NCI-H2227 (cell line): ENCODE data around the gene PRKCZ.

ENCODE experiments used
- DNase-seq: peaks from one replicate; lab custom pipeline; 2025; ENCODE audit not compliant: unreplicated experiment; lab: John Stamatoyannopoulos, UW

PRKCZ gene

DNA sequence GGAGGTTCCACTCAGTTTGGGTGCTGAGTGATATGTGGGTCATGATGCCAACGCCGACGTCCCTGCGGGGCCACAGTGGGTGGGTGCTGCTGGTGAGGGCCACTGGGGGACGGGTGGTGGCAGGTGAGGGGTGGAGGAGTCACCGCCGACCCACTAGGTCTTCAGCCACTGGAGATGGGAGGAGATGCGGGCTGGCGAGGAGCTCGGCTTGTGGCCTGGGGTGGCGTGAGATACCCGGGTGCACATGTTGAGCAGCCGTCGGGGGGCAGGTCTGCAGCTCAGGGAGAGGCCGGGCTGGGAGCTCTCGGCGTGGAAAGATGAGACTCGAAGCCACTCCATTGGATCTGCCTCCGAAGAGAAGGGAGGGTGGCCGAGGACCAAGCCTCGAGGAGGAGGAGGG, 103.8 kb downstream of the PRKCZ start:
- DNase-seq, result no peak

DNA sequence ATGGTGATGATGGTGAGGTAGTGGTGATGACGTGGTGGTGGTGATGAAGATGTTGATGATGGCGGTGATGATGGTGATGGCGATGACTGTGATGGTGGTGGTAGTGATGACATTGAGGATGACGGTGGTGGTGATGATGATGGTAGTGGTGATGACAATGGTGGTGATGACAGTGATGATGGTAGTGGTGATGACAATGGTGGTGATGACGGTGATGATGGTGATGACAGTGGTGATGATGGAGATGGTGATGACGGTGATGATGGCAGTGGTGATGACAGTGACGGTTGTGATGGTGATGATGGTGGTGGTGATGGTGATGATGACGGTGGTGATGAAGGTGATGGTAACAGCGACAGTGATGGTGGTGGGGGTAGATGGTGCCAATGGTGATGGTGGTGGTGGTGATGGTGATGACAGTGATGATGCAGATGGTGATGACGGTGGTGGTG, 105.0 kb downstream of the PRKCZ start:
- no peak for DNase-seq

DNA sequence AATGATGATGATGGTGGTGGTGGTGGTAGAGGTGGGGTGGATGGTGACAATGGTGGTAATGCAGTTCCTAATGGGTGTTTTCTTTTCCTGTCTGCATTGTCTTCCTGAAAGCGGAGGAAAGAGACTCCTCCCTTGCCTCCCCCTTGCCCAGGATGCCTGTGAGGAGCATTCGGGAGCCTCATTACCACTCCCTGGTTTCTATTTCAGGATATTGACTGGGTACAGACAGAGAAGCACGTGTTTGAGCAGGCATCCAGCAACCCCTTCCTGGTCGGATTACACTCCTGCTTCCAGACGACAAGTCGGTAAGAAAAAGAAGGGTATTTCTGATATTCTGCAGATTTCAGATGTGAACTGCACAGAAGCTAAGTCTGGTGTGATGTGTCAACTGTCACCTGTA, 105.6 kb downstream of the PRKCZ start:
- DNase-seq, result no peak

DNA sequence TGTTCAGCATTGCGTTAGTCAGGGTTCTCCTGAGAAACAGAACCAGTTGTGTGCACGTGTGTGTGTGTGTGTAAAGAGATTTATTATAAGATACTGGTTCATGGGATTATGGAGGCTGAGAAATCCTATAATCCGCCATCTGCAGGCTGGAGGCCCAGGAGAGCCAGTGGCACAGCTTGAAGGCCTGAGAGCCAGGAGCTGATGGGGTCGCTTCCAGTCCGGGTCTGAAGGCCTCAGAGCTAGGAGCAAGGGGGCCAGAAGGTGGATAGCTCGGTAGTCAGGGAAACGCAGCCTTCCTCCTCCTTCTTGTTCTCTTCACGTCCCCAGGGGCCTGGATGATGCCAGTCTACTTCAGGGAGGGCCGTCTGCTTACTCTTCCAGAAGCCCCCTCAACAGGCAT, 106.7 kb downstream of the PRKCZ start:
- no peak for DNase-seq

DNA sequence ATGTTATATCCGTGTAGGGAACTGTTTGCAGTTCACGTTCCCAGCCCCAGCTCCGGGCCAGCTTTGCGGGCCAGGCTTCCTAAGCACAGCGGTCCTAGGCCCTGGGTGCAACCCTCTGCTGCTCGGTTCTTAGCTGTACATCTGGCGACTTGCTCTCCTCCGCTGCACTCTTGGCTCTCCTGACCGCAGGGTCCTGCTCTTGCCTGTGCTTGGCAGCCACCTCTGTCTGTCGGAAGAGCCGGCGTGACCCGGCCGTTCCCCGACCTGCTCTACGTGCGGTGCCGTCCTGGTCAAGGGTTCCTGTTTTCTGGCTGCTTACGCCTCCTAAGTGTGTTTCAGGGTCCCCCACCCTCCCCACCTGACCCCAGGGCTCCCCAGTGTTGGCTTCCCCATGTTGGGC, 107.6 kb downstream of the PRKCZ start:
- no peak for DNase-seq

DNA sequence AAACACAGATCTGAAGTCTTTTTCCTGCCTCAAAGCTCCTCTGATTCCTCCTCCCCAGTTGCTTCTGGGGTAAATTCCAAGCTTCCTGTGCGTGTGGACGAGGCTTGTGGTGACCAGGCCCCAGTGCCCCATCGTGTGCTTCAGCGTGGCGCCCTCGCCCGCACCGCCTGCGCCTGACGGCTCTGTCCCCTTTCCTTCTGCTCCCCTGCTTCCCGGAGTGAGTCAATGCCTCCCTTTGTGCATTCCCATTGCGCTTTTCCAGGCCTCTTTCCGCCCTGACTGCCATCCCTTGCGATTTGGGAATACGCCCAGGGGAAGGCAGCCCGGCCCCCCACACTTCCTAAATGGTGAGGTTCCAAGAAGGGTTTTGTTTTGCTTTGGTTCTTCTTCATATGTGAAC, 108.1 kb downstream of the PRKCZ start:
- no peak for DNase-seq

DNA sequence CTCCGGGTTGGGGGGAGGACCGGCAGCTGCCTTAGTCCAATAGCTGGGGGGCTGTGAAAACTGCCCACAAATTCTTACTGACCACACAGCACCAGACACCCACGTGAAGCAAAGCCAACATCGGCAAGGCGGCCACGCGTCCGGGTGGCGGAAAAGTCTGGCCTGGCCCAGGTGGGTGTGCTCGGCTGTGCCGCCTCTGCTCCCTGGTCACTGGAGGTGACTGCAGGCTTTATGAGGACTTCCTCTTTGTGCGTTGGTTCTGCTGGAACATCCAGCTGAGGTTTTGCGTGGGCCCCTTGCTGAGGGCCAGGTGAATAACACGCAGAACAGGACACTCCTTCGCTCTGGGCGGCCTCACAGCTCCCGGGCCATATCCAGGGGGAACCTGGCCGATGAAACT, 108.9 kb downstream of the PRKCZ start:
- no peak for DNase-seq

DNA sequence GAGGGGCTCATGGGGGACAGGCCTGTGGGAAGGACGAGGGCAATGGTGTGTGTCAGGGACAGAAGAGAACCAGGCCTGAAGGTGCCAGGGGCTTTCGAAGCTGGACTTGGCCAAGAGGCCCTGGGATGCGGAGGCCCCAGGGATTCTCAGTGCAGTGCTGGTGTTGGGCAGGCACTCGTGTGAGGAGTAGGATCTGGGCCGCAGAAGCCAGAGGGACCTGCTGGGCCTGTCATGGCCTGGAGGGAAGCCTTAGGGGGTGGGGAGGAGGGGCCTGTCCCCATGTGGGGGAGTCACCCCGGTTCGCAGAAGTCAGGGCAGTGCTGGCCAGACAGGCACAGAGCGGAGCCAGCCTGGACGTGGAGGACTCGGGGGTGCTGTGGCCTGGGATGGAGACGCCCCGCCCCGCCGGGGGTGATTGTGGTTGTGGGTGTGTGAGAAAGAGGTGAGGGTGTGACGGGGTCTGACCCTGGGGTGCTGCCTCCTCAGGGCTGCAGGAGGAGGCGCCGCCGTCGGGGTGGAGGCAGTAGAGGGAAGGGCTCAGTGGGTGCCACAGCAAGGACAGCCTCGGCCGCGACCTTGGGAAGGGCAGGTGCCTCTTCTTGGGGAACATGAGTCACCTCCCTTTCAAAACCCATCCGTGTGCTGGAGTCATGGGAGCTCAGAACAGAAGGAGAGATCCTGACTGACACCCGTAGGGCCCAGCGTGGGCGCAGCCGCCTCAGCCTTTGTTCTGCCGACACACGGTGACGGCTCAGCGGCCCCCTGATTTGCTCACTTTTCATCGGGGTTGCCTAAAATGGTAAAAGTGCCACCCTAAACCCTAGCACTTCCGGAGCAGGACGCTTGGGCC, 110.5 kb downstream of the PRKCZ start:
- DNase-seq, result no peak

DNA sequence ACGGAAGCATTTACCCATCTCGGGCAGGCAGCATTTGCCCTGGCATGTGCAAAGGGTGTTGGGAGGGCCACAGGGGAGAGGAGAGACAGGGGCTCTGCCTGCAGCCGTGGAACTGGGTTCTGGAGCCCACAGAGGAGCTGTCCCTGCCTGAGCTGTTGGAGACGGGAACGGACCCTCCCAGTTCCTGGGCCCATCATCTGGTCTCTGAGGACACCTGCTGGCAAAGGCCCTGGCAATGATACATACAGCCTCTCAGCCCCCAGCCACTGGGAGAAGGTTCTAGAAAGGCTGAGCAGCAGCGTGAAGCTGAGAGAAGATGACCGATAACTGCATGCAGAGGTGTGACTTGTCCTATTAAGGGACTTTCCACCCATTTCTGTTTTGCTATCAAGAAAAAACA, 113.0 kb downstream of the PRKCZ start:
- no peak for DNase-seq

DNA sequence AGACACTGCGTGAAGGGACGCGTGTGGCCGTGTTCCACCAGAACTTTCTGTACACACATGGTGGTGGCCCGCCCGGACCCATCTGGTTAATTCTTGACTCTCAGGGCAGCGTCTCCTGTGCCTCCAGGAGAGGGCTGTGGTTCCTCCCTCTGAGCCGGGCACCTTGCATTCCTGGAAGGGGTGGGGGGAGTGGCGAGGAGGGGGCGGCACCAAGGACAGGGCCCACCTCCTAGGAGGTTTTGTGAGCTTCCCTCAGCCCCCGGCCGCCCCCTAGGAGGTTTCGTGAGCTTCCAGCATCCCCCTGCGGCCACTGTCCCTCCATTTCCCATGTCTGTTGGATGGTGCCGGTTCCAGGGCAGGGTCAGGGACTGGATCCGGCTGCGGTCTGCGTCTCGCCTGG, 115.4 kb downstream of the PRKCZ start:
- DNase-seq, result no peak

DNA sequence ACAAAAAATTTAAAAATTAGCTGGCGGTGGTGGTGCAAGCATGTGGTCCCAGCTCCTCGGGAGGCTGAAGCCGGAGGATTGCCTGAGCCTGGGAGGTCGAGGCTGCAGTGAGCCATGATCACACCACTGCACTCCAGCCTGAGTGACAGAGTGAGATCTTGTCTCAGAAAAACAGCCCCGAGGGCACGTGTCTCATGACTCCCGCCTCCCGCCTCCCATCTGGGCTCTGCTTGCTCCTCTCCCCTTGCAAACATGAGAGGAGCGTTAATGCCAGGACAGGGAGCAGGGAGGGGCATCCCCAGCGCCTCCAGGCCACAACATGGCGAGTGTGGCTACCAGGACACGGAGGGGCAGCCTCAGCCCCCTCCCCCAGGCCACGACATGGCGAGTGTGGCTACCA, 116.0 kb downstream of the PRKCZ start:
- DNase-seq, result no peak

DNA sequence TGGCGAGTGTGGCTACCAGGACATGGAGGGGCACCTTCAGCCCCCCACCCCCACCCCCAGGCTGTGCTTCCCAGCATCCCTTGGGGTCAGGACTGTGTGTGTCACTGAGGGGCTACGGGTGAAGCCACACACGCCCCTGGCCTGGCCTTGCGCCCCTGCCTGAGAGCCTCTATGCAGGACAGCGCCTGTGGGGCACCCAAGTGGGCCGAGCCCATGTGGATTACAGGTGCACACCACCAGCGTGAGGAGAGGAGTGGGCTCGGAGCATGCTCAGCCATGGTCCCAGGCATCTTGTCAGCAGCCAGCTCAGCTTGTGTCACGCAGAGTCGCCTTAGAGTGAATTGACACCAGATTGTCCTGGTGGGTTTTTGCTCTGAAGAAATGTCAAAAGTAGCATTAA, 116.5 kb downstream of the PRKCZ start:
- DNase-seq, result no peak

DNA sequence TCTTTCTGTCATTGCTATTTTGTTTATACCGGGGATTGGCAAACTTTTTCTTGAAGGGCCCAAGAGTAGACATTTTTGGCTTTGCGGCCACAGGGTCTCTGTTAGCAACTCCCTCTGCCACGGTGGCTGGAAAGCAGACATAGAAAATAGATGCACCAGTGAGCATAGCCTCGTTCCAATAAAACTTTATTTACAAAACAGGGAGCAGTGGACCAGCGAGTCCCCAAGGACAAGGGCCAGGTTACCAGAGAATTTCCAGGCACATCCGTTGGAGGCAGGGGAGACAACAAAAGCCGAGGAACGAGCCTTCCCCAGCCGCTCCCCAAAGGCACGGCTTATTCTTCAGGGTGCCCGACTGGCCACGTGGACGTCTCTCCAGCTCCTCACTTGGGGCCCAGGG, 117.9 kb downstream of the PRKCZ start:
- no peak for DNase-seq

DNA sequence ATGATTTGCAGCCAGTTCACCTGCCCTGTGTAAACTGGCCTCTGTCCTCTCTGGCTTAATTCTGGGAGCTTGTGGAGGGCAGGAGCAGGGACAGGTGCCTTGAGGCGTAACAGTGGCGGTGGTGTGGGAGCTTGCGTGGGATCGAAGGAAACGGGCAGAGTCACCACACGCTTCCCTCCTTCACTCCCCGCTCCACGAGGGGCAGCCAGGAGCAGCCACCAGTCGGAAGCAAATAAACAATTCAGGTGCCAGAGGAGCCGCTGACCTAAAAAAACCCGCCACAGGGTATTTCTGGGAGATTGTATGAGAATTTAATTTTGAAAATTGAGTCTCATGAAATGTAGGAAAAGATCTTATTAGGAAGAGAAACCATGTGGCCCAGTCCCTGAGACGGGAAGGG, 118.3 kb downstream of the PRKCZ start:
- no peak for DNase-seq

DNA sequence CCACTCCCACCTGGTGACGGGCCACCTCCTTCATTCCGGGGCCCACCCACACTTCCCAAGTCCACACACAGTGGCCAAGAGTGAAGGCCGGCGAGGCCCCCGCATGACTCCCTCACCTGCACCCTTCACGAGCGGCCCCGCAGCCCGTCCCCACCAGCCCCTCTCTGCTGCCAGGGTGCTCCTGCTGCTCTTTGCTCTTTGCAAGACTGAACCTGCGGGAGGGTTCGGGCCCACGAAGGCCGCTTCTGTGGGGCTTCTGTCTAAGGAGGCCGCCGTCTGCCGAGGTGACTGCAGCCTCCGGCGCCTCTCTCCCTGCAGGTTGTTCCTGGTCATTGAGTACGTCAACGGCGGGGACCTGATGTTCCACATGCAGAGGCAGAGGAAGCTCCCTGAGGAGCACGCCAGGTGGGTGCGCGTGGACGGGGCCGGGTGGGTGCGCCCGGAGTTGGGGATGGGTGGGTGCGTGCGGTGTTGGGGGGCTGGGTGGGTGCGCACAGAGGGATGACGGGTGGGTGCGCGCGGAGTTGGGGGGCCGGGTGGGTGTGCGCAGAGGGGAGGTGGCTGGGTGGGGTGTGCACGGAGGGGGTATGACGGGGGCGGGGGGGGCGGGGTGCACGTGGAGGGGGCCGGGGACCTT, 119.1 kb downstream of the PRKCZ start:
- no peak for DNase-seq

DNA sequence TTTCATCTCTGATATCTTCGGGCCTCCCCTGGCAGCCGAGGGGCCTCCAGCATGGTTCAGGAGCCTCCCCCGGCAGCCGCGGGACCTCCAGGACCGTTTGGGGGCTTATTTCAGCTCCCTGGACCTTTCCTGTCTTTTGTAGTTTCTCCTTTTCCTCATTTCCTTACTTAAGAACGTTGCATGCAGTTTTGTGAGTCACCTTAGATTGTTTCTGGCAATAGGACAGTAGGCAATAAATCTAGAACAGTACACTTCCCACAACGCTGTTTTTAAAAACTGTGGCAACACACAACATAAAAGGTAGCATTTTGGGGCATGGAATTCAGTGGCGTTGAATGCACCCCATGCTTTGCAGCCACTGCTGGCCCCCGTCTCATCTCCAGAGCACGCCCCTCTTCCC, 120.0 kb downstream of the PRKCZ start:
- DNase-seq, result no peak

DNA sequence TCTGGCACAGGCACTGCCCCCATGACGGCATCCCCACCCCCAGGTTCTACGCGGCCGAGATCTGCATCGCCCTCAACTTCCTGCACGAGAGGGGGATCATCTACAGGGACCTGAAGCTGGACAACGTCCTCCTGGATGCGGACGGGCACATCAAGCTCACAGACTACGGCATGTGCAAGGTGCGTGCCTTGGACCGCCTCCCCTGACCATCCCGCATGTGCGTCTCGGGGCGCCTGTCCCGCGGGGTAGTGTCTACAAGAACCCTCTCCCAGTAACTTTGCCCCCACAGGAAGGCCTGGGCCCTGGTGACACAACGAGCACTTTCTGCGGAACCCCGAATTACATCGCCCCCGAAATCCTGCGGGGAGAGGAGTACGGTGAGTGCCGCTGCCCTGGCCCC, 121.8 kb downstream of the PRKCZ start:
- DNase-seq, result no peak

DNA sequence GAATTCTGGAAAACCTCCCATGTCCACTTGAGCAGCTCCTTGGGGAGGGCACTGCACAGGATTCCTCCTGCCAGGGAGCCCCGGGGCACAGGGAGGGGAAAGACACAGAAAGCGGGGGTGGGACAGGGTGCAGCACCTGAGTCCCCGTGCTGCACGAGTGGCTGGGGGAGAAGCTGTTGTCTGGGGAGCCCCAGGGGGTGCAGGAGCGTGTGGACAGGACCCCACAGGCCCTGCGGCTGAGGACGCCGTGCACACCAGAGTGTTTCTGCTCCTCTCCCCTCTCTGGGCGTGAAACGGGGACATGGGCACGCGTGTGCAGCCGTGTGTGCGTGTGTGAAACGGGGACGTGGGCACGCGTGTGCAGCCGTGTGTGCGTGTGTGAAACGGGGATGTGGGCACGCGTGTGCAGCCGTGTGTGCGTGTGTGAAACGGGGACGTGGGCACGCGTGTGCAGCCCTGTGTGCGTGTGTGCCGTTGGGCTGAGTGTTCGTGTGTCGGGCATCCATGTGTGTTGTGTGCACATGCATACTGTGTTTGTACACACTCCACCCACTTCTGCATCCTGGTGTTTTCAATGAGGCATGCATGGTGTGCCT, 122.4 kb downstream of the PRKCZ start:
- DNase-seq, result no peak

DNA sequence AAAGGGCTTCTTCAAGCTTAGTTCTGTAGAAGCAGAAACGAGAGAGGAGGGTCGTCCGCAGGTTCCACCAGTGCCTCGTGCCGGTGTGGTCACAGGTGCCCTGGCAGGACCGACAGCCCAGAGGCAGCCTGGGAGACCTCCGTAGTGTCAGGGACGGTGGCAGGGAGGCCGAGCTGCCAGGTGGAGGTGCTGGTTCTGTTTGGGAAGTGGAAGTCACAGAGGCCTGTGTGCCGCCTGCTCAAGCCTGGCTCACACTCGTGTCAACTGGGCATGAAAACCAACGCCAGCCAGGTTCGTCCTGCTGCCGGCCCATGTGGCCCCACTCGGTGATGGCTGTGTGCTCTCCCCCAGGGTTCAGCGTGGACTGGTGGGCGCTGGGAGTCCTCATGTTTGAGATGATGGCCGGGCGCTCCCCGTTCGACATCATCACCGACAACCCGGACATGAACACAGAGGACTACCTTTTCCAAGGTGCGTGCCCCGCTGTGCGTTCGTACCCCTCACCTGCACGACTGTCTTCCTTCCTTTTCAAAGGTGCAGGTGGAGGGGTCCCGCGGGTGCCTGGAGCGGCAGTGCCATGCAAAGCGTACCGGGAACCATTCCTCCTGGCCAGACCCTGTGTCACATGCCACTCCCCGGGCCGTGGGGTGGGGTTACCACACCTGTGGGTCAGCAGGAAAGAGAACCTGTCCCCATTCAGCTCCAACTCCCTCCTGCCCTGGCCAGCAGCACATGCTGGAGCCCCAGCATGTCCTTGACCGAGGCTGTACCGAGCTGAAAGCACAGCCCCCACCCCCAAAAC, 123.5 kb downstream of the PRKCZ start:
- no peak for DNase-seq

DNA sequence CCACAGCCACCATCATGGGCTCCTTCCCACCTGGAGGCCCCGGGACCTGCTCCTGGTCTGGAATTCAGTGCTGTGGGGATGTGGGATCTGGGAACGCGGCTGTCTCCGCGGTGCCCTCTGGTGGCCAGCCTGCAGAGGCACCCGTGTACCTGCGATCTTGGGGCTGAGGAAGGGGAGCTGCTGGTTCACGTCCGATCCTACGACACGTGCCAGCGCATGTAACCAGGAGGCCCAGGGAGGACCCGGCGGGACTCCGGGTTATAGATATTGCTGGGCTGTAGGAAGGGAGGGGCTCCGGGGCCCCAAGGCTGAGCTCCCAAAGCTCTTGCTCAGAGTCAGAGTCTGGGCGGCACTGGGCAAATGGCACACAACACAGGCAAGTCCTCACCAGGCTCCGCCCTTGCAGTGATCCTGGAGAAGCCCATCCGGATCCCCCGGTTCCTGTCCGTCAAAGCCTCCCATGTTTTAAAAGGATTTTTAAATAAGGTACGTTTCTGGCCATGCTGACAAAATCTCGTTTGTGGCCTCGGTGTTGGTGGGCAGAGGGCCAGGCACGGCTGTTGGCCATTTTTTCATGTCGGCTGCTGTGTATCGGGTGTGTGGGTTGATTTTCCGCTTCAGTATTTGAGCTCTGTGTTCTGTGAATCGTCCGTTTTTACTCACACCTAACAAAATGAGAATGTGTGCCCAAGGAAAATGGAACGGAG, 124.3 kb downstream of the PRKCZ start:
- peak; percentile 59 for DNase-seq

DNA sequence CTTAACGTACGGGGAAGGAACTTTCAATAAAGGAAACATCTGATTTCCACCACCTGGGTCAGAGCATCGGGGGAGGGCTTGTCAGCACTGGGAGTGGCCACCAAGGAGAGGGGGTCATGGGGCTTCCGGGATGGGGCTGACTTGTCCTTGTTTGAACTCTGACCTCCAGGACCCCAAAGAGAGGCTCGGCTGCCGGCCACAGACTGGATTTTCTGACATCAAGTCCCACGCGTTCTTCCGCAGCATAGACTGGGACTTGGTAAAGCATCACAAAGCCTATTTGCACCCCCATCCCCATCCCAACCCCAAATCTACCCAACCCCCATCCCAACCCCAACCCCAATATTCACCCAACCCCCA, 124.8 kb downstream of the PRKCZ start:
- no peak for DNase-seq
